Ascending aorta (tissue), 2 donors: Measurements from ENCODE around the gene PCDHGA3. TPM values are rescaled to one million over a fixed set of nuclear protein-coding genes. Genes with fewer than 3 reads are reported as not detected.
"Not testable (repeated sequence)": the region's sequence is repeated elsewhere in the genome, so short reads cannot be mapped to it uniquely, and the experiment has no call there.

ENCODE experiments used
- DNase-seq, 2 donors: peaks; one replicate each; pipeline ENCODE4 v3.0.0-alpha.2; 2019; ENCODE audit warnings: low spot score in 2 of 2
- H3K27ac ChIP-seq, 2 donors: fragments of 200-600 bp; sonication (generic); one replicate each; pipeline ENCODE4 v1.5.1; 2016 to 2017; ENCODE audit warnings: mild to moderate bottlenecking in 1 of 2
- H3K27me3 ChIP-seq: fragments of 200-600 bp; sonication (generic); one replicate; pipeline ENCODE4 v1.5.1; 2017
- H3K36me3 ChIP-seq, 2 donors: fragments of 200-600 bp; sonication (generic); one replicate each; pipeline ENCODE4 v1.5.1; 2016
- H3K4me1 ChIP-seq, 2 donors: fragments of 200-600 bp; sonication (generic); one replicate each; pipeline ENCODE4 v1.5.1; 2016 to 2017; ENCODE audit warnings: mild to moderate bottlenecking in 1 of 2
- H3K4me3 ChIP-seq, 2 donors: fragments of 200-600 bp; sonication (generic); one replicate each; pipeline ENCODE4 v1.5.1; 2016 to 2017; ENCODE audit warnings: mild to moderate bottlenecking in 1 of 2
- H3K9me3 ChIP-seq, 2 donors: fragments of 200-600 bp; sonication (generic); one replicate each; pipeline ENCODE4 v1.5.1; 2016
- CTCF ChIP-seq, 3 experiments: fragments of 200-600 bp in 2 of 3; fragments of 450-650 bp in 1 of 3; sonication (generic) in 2 of 3; IDR thresholded peaks; one replicate each; pipeline ENCODE4 v1.5.1; 2016 to 2019; ENCODE audit warnings: antibody characterized with exemption in 3 of 3, mild to moderate bottlenecking in 1 of 3, moderate library complexity in 1 of 3
- intact Hi-C: fragments of 100-400 bp; cut with DNase I; formaldehyde crosslinking; loops from one replicate; pipeline ENCODE4 v1.15.1; 2023
- total RNA-seq: library from RNA; depleted of rRNA; stranded (reverse); fragments of >200 nt; gene quantifications from one replicate; pipeline ENCODE4 v1.1.0, GENCODE V29; 2016

PCDHGA3 gene
- 9.2 TPM for total RNA-seq

GRCh38 chr5:141343242-141343952 lies at the start of gene PCDHGA3:
TSS of gene PCDHGA3 (plus strand) at chr5:141343829. CDS start at chr5:141344034, 205 bp downstream.
- Histone ChIP-seq H3K9me3 (peaks cover 76 to 99% of the 10 kb centered on the region in 2 donors), H3K27ac (no peak within 1 kb of the TSS), H3K4me1 (no peaks in the 10 kb centered on the region), H3K4me3 (peak within 1 kb of the TSS in 1 of 2 donors; percentile 35), H3K36me3 (no peaks in the 10 kb centered on the region), H3K27me3 (no peaks in the 10 kb centered on the region)
- intact Hi-C loops, result no loop called here
- no peak for DNase-seq
- TF ChIP-seq CTCF (IDR thresholded peaks at IDR 0.05), result peak in 1 of 3 experiments; percentile 16

DNA sequence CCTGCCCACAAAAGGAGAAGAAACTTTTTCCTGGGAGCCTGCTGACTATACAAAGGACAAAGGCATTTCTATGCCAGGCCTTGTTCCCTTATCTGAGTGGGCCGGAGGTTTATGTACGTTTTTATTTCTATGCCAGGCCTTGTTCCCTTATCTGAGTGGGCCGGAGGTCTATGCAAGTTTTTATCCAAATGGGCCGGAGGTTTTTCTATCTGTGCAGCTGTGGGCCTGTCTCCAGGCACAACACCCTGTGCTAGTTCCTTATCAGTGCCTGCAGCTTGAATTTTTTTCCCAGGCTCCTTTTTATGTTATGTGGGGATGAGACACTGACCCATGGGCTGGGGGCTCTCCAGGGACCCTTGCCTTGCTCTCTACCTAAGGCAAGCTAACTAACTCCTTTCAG lies 45.3 kb upstream of the PCDHGA3 start:
- Histone ChIP-seq H3K4me1 (no peaks in the 10 kb centered on the region), H3K4me3 (no peak overlapping the region), H3K27me3 (no peaks in the 10 kb centered on the region), H3K36me3 (peaks cover 4 to 12% of the 10 kb centered on the region in 2 donors), H3K27ac (no peak overlapping the region), H3K9me3 (peaks cover 64 to 98% of the 10 kb centered on the region in 2 donors)
- intact Hi-C loops, result no loop called here
- TF ChIP-seq CTCF (IDR thresholded peaks at IDR 0.05), result no peak
- DNase-seq, result no peak

DNA sequence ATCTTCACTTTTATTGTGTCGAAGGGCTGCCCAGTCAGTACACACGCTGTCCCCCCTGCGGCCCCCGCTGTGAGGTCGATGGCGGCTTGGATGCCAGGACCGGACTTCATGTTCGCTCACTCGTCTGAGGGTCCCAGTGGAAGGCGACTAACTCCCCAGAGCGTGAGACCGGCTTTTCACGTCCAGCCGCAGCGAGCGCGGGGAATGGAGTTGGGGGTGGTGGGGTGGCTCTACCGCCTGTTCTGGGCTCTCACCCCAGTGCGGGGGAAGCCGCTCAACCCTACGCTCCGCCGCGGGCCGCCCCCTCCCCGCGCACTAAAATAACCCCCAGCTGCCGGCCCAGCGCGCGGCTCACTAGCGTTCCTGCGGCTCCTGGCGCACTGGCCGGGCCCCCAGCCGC lies 39.9 kb upstream of the PCDHGA3 start, which contains the start of gene SLC25A2:
SLC25A2 (minus strand) TSS at position 294 of the 400 bp plus-strand sequence; CDS start at position 110, 184 bp downstream.
- DNase-seq, result no peak
- Histone ChIP-seq H3K4me3 (peak within 1 kb of the TSS in 1 of 2 donors; percentile 21), H3K27me3 (no peaks in the 10 kb centered on the region), H3K9me3 (peaks cover 78 to 100% of the 10 kb centered on the region in 2 donors), H3K36me3 (peaks cover 0 to 9% of the 10 kb centered on the region in 2 donors), H3K4me1 (no peaks in the 10 kb centered on the region), H3K27ac (no peak within 1 kb of the TSS)
- no peak for TF ChIP-seq CTCF (IDR thresholded peaks at IDR 0.05)
- intact Hi-C loops, result no loop called here

DNA sequence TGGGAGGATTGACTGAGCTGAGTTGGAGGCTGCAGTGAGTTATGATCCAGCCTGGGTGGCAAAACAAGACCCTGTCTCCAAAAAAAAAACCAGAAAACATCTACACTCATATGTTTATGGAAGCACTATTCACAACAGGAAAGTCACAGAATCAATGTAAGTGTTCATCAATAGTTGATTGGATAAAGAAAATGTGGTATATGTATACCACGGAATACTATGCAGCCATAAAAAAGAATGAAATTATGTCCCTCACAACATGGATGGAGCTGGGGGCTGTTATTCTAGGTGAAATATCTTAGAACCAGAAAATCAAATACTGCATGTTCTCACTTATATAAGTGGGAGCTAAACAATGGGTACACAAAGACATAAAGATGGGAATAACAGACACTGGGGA lies 37.0 kb upstream of the PCDHGA3 start:
- no peak overlapping the region for H3K27ac ChIP-seq
- intact Hi-C loops, result no loop called here
- H3K4me3 ChIP-seq, result no peak overlapping the region
- no peak for TF ChIP-seq CTCF (IDR thresholded peaks at IDR 0.05)
- peaks cover 72 to 100% of the 10 kb centered on the region in 2 donors for H3K9me3 ChIP-seq
- no peaks in the 10 kb centered on the region for H3K27me3 ChIP-seq
- peaks cover 0 to 14% of the 10 kb centered on the region in 2 donors for H3K36me3 ChIP-seq
- H3K4me1 ChIP-seq, result no peaks in the 10 kb centered on the region
- no peak for DNase-seq

DNA sequence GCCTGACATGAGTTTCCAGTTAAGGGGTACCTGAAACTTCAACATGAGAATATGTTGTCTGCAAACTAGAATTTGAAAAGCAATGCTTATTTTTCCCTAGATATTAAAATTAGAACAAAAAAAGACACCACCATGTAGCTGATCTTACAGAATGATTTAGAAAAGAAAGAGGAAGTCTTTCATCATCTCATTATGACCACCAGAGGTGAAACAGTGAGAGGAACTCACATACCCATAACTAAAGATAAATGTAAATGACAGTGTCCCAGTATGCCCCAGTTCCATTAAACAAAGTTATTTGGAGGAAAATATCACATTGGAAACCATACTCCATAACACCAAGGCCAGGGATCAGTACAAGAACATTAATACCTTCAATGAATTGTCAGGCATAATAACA lies 29.9 kb upstream of the PCDHGA3 start:
- no peak overlapping the region for H3K27ac ChIP-seq
- no peak for DNase-seq
- no peak overlapping the region for H3K4me3 ChIP-seq
- H3K4me1 ChIP-seq, result no peaks in the 10 kb centered on the region
- peaks cover 4 to 45% of the 10 kb centered on the region in 2 donors for H3K36me3 ChIP-seq
- intact Hi-C loops, result no loop called here
- peaks cover 79 to 100% of the 10 kb centered on the region in 2 donors for H3K9me3 ChIP-seq
- H3K27me3 ChIP-seq, result no peaks in the 10 kb centered on the region
- TF ChIP-seq CTCF (IDR thresholded peaks at IDR 0.05), result no peak

- H3K4me1 ChIP-seq, DNase-seq, H3K27ac ChIP-seq, H3K4me3 ChIP-seq, H3K27me3 ChIP-seq, intact Hi-C loops: not testable (repeated sequence)
- H3K36me3 ChIP-seq, result peaks cover 12 to 50% of the 10 kb centered on the region in 2 donors
- H3K9me3 ChIP-seq, result peaks cover 77 to 91% of the 10 kb centered on the region in 2 donors
These were observed 26.7 kb upstream of the PCDHGA3 start for GRCh38 chr5:141316963-141317362.
